Measurements from ENCODE around the gene CTXN1.

DNA sequence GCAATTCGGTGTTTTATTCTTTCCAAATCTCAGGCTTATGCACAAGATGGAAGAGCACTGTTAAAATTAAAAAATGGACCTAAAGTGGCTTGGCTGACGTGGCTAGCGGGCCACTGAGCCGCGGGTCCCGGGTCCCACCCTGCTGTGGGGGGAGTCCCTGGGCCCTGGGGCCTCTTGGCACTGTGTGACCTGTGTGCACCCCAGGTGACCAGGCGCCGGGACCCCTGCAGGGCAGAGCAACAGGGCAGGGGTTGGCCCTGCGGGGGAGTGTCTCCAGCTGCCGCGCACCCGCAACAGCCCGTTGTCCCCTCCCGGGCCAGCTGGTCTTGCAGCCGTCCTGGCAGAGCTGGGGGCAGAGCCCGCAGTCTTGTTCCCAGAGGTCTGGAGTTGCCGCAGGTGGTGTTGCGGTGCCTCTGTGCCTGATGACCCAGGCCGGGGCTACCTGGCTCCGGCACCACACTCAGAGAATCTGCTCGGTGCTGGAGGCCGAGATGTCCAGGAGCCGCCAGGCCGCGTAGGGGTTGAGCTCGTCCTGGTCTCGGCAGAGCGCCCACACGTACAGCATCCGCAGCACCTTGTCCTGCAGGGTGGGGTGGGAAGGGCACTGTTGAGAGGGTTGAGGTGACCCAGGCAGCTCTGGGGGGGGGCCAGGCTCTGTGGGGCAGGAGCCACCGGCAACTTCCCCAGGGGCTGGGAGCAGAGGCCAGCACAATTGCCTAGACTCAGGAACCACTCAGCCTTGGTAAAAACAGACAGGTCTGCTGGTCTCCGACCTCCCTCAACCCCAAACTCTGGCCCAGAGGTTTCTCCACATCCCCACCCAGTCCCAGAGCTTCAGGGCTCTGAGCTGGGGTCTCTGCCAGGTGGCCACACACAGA, 1.0 kb upstream of the CTXN1 start:
- TF ChIP-seq GATA2 (IDR thresholded peaks at IDR 0.05; ENCODE audit: low read depth, low read length) (no peak), GATA3 (IDR thresholded peaks at IDR 0.05; ENCODE audit: low read depth, low read length) (no peak)
